Endothelial cell of umbilical vein (primary cell): Measurements from ENCODE around the gene VPS51. TPM values are rescaled to one million over a fixed set of nuclear protein-coding genes. Genes with fewer than 3 reads are reported as not detected.

Experiments
- BruUV-seq: library from RNA; stranded (reverse); fragments of 400-500 nt; replicated peaks from 2 replicates; lab custom pipeline; 2021; lab: Mats Ljungman, UMichigan
- CTCF ChIA-PET: fragments of 300-600, 350-600 bp; sonication (Branson Sonifier 250); formaldehyde crosslinking; loops from one replicate; lab custom pipeline; 2021; ENCODE audit warnings: antibody characterized with exemption, inconsistent platforms; lab: Charles Lee
- POLR2A ChIA-PET: fragments of 300-600, 350-600 bp; sonication (Branson Sonifier 250); formaldehyde crosslinking; loops from one replicate; lab custom pipeline; 2021; ENCODE audit warnings: antibody characterized with exemption, inconsistent platforms; lab: Charles Lee
- DNase-seq: peaks from one replicate; pipeline ENCODE4 v3.0.0-alpha.2; 2011; ENCODE audit warnings: low read depth, low spot score
- FAIRE-seq: peaks from 2 replicates; lab custom pipeline; 2011; peaks lifted over from hg19 to GRCh38; lab: Jason Lieb, UNC
- H2AFZ ChIP-seq: 2 replicates; pipeline ENCODE4 v1.6.0; 2012; ENCODE audit warnings: low read depth, low read length, control low read depth, inconsistent platforms
- H3K27ac ChIP-seq: 2 replicates; pipeline ENCODE4 v1.5.1; 2011; ENCODE audit warnings: low read depth, mild to moderate bottlenecking, control low read depth, low read length, moderate library complexity; ENCODE audit not compliant: insufficient read depth
- H3K27me3 ChIP-seq, 2 experiments: 2 replicates each; pipeline versions ENCODE4 v1.6.0 to v1.6.1; 2011; ENCODE audit warnings: low read length in 2 of 2, mixed read lengths in 1 of 2; ENCODE audit not compliant: control insufficient read depth in 2 of 2, insufficient read depth in 2 of 2
- H3K36me3 ChIP-seq, 2 experiments: 2 replicates in 1 of 2; 3 replicates in 1 of 2; pipeline ENCODE4 v1.5.1; 2011; ENCODE audit warnings: low read length in 2 of 2, mild to moderate bottlenecking in 1 of 2, moderate library complexity in 1 of 2; ENCODE audit not compliant: control insufficient read depth in 2 of 2, insufficient read depth in 2 of 2; ENCODE audit errors: extremely low read depth in 1 of 2
- H3K4me1 ChIP-seq: 3 replicates; pipeline ENCODE4 v1.5.1; 2011; ENCODE audit warnings: mild to moderate bottlenecking, low read length; ENCODE audit not compliant: control insufficient read depth, insufficient read depth; ENCODE audit errors: extremely low read depth
- H3K4me2 ChIP-seq: 2 replicates; pipeline ENCODE4 v1.6.1; 2011; ENCODE audit warnings: low read length, control low read depth, mixed read lengths; ENCODE audit not compliant: insufficient read depth
- H3K4me3 ChIP-seq, 3 experiments: fragments of 200-600 bp in 1 of 3; sonication (generic), shearing (Covaris generic) in 1 of 3; replicated peaks in 1 of 3; 2 replicates each; pipeline ENCODE4 v1.5.1; 2011 to 2016; ENCODE audit warnings: control low read depth in 3 of 3, low read length in 3 of 3, mild to moderate bottlenecking in 2 of 3, inconsistent platforms in 1 of 3, low read depth in 1 of 3, moderate library complexity in 1 of 3; ENCODE audit not compliant: insufficient read depth in 1 of 3
- H3K79me2 ChIP-seq: 2 replicates; pipeline ENCODE4 v1.6.0; 2012; ENCODE audit warnings: low read length, inconsistent platforms; ENCODE audit not compliant: control insufficient read depth, insufficient read depth
- H3K9ac ChIP-seq: replicated peaks from 2 replicates; pipeline ENCODE3; 2011; ENCODE audit warnings: low read length, control low read depth; ENCODE audit not compliant: insufficient read depth; ENCODE audit errors: extremely low read depth
- H3K9me1 ChIP-seq: replicated peaks from 3 replicates; pipeline ENCODE4 v1.6.0; 2011; ENCODE audit warnings: mild to moderate bottlenecking, low read length; ENCODE audit not compliant: control insufficient read depth, insufficient read depth; ENCODE audit errors: extremely low read depth
- H3K9me3 ChIP-seq: replicated peaks from 2 replicates; pipeline ENCODE4 v1.5.1; 2012; ENCODE audit warnings: low read length, inconsistent platforms; ENCODE audit not compliant: control insufficient read depth, insufficient read depth
- H4K20me1 ChIP-seq: replicated peaks from 2 replicates; pipeline ENCODE3; 2011; ENCODE audit warnings: mild to moderate bottlenecking, low read length; ENCODE audit not compliant: control insufficient read depth, insufficient read depth; ENCODE audit errors: extremely low read depth
- EZH2 ChIP-seq: IDR thresholded peaks from 2 replicates; pipeline ENCODE4 v1.6.1; 2012; ENCODE audit warnings: borderline replicate concordance, low read depth, mild to moderate bottlenecking, moderate library complexity, low read length, inconsistent platforms; ENCODE audit not compliant: severe bottlenecking
- FOS ChIP-seq: IDR thresholded peaks from 2 replicates; pipeline ENCODE4 v1.6.1; 2011; ENCODE audit warnings: mild to moderate bottlenecking, low read length, moderate library complexity, borderline replicate concordance; ENCODE audit not compliant: insufficient read depth
- GATA2 ChIP-seq: IDR thresholded peaks from 2 replicates; pipeline ENCODE4 v1.7.0; 2011; ENCODE audit warnings: low read depth, mild to moderate bottlenecking, moderate library complexity, mixed read lengths, low read length; ENCODE audit not compliant: insufficient read length, insufficient read depth
- JUN ChIP-seq: IDR thresholded peaks from 2 replicates; pipeline ENCODE4 v1.6.1; 2011; ENCODE audit warnings: borderline replicate concordance, low read depth; ENCODE audit not compliant: insufficient read length, insufficient read depth
- MYC ChIP-seq: IDR thresholded peaks from one replicate; pipeline ENCODE4 v1.6.1; 2011; ENCODE audit warnings: mild to moderate bottlenecking, low read depth, low read length
- POLR2A ChIP-seq: IDR thresholded peaks from 2 replicates; pipeline ENCODE4 v1.6.1; 2012; ENCODE audit warnings: low read depth, mild to moderate bottlenecking, control low read depth, low read length
- POLR2AphosphoS5 ChIP-seq: IDR thresholded peaks from 2 replicates; pipeline ENCODE4 v1.6.1; 2012; ENCODE audit warnings: low read depth, mild to moderate bottlenecking, control low read depth, low read length, moderate library complexity; ENCODE audit not compliant: insufficient read depth
- dilution Hi-C: fragments of 300-500 bp; cut with MboI; formaldehyde crosslinking; loops from one replicate; pipeline ENCODE4 v1.15.0; 2019; ENCODE audit warnings: low sequenced_read_pairs; ENCODE audit not compliant: extremely low pct_ligation_motif_present
- intact Hi-C: fragments of 100-400 bp; cut with micrococcal nuclease; formaldehyde crosslinking; loops from one replicate; pipeline ENCODE4 v1.10.0; 2022
- polyA plus RNA-seq, 4 experiments: library from polyadenylated mRNA; depleted of rRNA in 3 of 4; stranded (reverse) in 3 of 4; unstranded in 1 of 4; fragments of >200 nt; gene quantifications; 2 replicates each; pipeline versions ENCODE4 v1.2.1 to v1.2.3, GENCODE V29; 2011 to 2012; ENCODE audit warnings: missing spikeins in 1 of 4
- total RNA-seq: library from RNA; stranded (reverse); gene quantifications from 2 replicates; pipeline ENCODE4 v1.2.3, GENCODE V29; 2021
- TF ChIP-seq, protein P1 (sequence below): IDR thresholded peaks from 2 replicates; pipeline ENCODE4 v1.6.1; 2011; ENCODE audit not compliant: insufficient read depth, insufficient read length
- TF ChIP-seq, protein P2 (sequence below), 2 donors: IDR thresholded peaks; 1 replicate in 1 of 2; 2 replicates in 1 of 2; pipeline ENCODE4 v1.5.1; 2011; ENCODE audit warnings: low read length in 2 of 2, mild to moderate bottlenecking in 2 of 2, moderate library complexity in 2 of 2, control low read depth in 1 of 2, inconsistent platforms in 1 of 2, low read depth in 1 of 2; ENCODE audit not compliant: insufficient read depth in 1 of 2; ENCODE audit errors: extremely low read depth in 1 of 2

The VPS51 gene
- total and polyA plus RNA-seq, 2 donors (not counting 3 experiments of a cell fraction or from before 2014, with no cell fraction given), result 108 to 146 TPM

DNA sequence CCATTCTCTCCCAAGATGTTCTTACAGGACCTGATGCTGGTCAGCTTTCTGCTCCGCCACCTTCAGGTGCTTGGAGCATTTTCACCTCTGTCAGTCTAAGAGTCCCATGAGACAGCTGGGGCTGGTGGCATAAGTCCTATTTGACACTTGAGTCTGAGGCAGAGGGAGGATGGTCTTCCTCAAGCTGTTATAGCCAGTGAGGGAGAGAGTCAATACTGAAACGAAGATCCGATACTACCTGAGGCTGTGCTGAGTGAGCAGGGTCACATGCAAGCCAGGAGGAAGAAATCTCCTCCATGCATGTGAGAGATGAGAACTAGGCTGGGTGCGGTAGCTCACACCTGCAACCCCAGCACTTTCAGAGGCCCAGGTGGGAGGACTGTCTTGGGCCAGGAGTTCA, 6.4 kb upstream of the VPS51 start:
- H3K9me3 ChIP-seq, result no peaks in the 10 kb centered on the region
- no TSS peak for BruUV-seq
- H3K79me2 ChIP-seq, result peaks cover 7% of the 10 kb centered on the region
- no peak overlapping the region for H2AFZ ChIP-seq
- POLR2A ChIA-PET, result no interaction called here
- no peaks in the 10 kb centered on the region for H4K20me1 ChIP-seq
- CTCF ChIA-PET, result interaction anchor here (1.0 kb wide), 1 partner anchor 14 kb away, joined by 3 read pairs; no protein-coding TSS in a partner anchor
- TF ChIP-seq, protein P1, sequence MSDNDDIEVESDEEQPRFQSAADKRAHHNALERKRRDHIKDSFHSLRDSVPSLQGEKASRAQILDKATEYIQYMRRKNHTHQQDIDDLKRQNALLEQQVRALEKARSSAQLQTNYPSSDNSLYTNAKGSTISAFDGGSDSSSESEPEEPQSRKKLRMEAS, result no peak
- no peak for TF ChIP-seq EZH2
- TF ChIP-seq, protein P2, sequence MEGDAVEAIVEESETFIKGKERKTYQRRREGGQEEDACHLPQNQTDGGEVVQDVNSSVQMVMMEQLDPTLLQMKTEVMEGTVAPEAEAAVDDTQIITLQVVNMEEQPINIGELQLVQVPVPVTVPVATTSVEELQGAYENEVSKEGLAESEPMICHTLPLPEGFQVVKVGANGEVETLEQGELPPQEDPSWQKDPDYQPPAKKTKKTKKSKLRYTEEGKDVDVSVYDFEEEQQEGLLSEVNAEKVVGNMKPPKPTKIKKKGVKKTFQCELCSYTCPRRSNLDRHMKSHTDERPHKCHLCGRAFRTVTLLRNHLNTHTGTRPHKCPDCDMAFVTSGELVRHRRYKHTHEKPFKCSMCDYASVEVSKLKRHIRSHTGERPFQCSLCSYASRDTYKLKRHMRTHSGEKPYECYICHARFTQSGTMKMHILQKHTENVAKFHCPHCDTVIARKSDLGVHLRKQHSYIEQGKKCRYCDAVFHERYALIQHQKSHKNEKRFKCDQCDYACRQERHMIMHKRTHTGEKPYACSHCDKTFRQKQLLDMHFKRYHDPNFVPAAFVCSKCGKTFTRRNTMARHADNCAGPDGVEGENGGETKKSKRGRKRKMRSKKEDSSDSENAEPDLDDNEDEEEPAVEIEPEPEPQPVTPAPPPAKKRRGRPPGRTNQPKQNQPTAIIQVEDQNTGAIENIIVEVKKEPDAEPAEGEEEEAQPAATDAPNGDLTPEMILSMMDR (IDR thresholded peaks at IDR 0.05; ENCODE audit: extremely low read depth in 1 of 2, insufficient read depth in 1 of 2, low read depth in 1 of 2, low read length in 2 of 2), result no peak
- no peak for TF ChIP-seq GATA2
- no peak overlapping the region for H3K4me2 ChIP-seq
- H3K4me3 ChIP-seq, result no peak overlapping the region
- H3K27ac ChIP-seq, result no peak overlapping the region
- H3K4me1 ChIP-seq, result peaks cover 8% of the 10 kb centered on the region
- intact Hi-C loops, result no loop called here
- H3K27me3 ChIP-seq, result no peaks in the 10 kb centered on the region
- dilution Hi-C loops, result no loop called here
- H3K9ac ChIP-seq, result no peak overlapping the region
- peaks cover 5 to 28% of the 10 kb centered on the region in 2 experiments for H3K36me3 ChIP-seq
- no peaks in the 10 kb centered on the region for H3K9me1 ChIP-seq
- FAIRE-seq (no peak), DNase-seq (no peak)

DNA sequence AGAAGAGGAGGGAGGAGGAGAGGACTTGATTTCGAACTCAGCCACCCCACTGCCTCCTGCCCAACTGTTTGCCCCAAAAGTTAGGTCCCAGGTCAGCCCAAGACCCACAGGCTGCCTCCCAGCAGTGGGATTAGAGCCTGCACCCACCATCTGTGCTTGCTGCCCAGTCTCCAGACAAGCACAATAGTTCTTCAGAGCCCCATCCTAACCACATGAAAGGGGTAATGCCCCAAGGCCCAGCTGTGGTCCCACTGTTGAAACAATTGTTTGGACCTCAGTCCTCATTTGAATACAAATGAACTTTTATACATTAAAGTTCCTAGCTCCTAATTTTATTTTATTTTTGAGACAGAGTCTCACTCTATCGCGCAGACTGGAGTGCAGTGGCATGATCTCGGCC, 5.4 kb upstream of the VPS51 start:
- no peak overlapping the region for H3K4me2 ChIP-seq
- H3K9ac ChIP-seq, result no peak overlapping the region
- H3K36me3 ChIP-seq, result peaks cover 5 to 28% of the 10 kb centered on the region in 2 experiments
- H3K79me2 ChIP-seq, result no peaks in the 10 kb centered on the region
- H2AFZ ChIP-seq, result no peak overlapping the region
- no TSS peak for BruUV-seq
- H4K20me1 ChIP-seq, result no peaks in the 10 kb centered on the region
- no peak overlapping the region for H3K27ac ChIP-seq
- H3K27me3 ChIP-seq, result no peaks in the 10 kb centered on the region
- ChIA-PET POLR2A (no interaction called here), CTCF (interaction anchor here (1.0 to 1.7 kb wide), 3 partner anchors 15 to 203 kb away, joined by 3 to 4 read pairs (median 3); partner anchors contain the start of gene TM7SF2)
- FAIRE-seq (no peak), DNase-seq (no peak)
- TF ChIP-seq GATA2, result no peak
- no peak for TF ChIP-seq EZH2
- TF ChIP-seq, protein P2 (IDR thresholded peaks at IDR 0.05; ENCODE audit: extremely low read depth in 1 of 2, insufficient read depth in 1 of 2, low read depth in 1 of 2, low read length in 2 of 2), result no peak
- TF ChIP-seq, protein P1, result no peak
- no peak for TF ChIP-seq POLR2AphosphoS5
- TF ChIP-seq MYC, result no peak
- TF ChIP-seq FOS, result no peak
- no peak for TF ChIP-seq JUN
- no peak for TF ChIP-seq POLR2A
- no peaks in the 10 kb centered on the region for H3K9me3 ChIP-seq
- H3K9me1 ChIP-seq, result no peaks in the 10 kb centered on the region
- dilution Hi-C loops, result no loop called here
- intact Hi-C loops, result no loop called here
- H3K4me1 ChIP-seq, result peaks cover under 1% of the 10 kb centered on the region
- no peak overlapping the region for H3K4me3 ChIP-seq
